Suppressor macrophage treated with lipopolysaccharide for 1 hour (primary cell): ENCODE results near the gene TRIM47.
A peak's percentile ranks its signal among the peaks of the same experiment; 100 is the strongest.

ENCODE experiments used
- DNase-seq, 3 donors: peaks; one replicate each; pipeline ENCODE4 v3.0.0-alpha.2; 2020 to 2022

The TRIM47 gene

DNA sequence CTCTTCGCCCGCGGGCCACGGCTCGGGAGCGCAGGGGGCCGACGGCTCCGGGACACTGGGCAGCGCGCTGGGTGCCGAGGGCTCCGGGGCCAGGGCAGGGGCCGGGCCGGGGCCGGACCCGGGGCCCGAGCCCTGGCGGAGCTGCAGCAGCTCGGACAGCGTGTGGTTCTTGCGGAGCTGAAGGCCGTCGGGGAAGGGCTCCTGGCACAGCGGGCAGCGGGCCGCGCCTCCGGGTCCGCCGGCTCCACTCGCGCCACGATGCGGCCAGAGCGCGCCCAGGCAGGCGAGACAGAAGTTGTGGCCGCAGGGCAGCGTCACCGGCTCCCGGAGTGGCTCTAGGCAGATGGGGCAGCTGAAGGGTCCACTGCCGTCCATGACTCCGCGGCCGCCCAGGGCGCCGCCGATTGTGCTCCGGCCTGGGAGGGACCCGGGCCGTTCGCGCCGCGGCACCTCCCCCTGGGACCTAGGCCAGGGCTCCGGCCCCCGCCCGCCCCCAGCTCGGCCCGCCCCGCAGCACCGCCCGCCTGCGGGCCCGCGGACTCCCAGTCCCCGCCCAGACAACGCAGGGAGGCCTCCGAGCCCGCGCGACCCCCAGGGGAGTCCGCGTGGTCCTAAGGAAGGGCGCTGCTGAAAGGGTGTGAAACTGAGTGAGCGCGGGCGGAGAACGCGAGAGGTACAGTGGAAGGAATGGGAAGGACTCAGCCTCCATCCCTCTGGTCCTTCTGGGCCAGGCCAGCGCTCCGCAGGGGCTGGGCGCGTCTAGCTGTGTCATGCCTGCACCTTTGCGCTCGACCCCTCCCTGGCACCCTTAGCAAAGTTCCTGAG is at the start of gene TRIM47:
TRIM47 (minus strand) TSS at position 408 of the 825 bp plus-strand sequence; CDS start at position 375, 33 bp downstream.
- DNase-seq: peak; percentile 71 to 81 (median 73)

DNA sequence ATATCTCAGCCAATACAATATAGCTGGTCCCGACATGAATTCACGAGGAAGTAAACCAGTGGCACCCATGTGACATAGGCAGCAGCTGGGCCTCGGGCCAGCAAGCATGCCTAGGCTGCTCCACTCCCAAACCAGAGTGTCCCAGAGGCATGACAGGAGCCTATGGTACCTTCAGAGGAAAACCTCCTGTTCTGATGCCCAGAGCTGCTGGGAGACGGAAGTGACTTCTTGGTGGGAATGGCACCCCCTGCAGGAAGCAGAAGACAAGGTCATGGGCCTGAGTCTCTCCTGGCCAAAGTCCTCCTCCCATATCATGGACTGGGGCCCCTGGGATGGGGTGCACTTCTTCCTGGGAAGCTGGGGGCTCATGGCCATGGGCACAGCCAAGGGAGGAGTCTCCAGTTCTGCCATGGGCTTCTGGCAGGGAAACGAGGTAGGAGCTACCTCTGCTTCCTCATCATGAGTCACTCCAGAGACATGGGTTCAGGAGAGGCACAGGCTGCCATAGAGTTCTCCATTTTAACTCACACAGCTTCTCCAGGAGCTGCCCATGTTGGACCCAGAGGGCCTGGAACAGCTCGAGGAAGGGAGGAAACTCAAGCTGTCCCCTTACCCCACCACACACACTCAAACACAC is 49.0 kb upstream of the TRIM47 start:
- peak; percentile 26 to 59 (median 44) for DNase-seq

- DNase-seq: no peak
These were observed 48.1 kb upstream of the TRIM47 start for GRCh38 chr17:75926456-75926855.

DNA sequence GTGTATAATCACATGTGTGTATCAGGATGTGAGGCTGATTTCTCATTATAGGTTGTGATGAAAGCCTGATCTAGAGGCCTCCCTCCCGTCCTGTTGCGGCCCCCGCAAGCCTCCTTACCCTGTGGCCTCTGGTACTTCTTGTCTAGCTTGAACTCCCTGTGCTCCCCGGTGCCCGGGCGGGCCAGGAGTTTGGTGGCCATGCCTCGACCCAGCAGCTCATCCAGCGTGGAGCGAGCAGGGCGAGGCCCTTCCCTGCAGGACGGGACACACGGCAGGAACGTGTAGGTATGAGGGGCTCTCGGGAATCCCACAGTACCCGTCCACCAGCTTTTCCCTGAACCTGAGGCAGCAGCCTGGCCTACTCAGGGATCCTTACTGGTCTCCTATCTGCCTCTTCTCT is 47.5 kb upstream of the TRIM47 start:
- no peak for DNase-seq

DNA sequence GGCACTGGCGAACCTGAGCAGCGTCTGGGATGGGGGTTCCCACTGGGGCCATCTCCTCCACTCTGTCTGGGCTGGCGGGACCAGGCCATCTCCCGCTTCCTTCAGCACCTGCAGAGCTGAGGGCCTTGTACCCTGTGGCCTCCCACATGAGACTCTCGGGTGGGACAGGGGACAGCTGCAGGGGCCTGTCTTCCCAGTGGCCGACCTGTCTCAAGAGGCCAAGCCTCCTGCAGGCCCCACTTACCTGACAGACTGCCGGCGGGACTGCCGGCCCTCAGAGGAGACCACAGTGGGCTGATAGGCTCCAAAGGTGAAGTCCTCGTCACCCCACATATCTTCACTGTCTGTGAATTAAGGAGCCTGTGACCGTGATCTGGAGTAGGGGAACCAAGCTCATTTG is 46.7 kb upstream of the TRIM47 start:
- DNase-seq: no peak

DNA sequence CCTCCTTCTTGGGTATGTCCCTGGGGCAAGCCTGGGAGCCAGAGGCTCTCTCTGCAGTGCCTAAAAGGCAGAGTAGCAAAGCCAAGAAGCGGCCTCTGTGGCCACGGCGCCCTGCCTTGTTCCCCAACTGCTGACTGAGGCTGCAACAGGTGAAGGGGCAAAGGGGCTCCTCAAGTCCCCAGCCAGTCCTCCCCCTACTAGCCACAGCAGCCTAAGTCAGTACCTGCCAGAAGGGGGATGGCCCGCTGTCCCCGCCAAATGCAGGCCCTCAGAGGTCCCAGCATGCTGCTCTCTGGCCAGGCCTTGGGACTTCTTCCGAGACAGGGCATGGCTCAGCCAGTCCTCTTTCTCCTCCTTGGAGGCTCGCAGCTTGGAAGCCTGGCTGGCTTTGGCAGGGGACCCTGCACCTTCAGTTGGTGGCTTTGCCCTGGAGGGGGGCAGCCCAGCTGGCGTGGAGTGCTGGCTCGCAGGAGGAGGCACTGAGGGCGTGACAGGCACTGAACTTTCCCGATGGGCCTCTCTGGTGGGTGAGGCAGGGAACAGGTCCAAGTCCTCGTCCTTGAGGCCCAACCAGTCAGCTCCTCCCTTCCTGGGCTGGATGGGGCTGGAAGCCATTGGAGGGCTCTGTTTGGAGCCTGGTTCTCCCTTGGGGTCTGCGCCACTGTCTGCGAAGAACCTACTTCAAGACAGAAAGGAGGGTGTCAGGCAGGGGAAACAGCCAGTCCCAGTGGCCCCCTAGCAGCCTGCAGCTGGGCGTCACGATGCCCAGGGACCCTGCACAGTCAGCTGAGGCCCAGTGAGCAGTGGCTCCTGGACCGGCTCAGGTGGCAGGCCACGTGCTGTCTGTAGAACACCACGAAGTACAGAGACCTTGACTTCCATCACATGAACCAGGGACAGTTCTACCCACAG is 44.8 kb upstream of the TRIM47 start:
- DNase-seq: no peak

DNA sequence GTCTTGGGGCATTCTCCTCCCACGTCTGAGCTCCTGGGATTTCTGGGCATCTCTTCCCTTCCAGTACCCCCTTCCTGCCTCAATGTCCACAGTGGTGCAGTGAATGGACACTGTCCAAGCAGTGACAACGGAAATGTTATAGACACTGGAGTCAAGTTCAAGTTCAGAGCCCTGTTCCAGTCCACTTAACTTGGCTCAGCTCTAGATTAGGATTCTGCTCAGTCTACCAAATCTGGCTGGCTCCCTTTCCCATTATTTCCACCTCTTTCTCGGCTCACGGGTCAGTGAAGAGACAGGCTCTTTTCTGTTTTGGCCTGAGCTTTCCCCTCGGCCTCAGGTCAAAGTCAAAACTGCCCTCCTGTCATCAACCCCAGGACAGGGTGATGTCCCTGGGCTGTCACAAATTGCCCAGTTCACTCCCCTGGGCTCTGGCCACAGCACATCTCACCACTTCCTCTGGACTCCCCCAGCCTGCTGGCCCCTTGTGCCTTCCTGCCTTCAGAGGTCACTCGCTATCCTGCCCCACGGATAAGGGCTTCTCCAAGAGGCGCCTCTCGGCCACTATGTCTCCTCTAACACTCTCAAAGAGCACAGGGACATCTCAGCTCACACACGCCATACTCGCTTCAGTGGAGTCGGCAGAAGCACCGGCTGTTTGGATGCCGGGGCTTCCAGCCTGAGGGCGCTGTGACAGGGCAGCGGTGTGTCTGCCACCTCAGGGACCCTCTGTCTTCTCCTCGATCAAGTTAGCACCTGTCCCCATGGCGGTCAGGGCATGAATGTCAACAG is 44.0 kb upstream of the TRIM47 start:
- no peak for DNase-seq

GRCh38 chr17:75921596-75921995 is 43.2 kb upstream of the TRIM47 start:
- no peak for DNase-seq

GRCh38 chr17:75920045-75920560 is 41.7 kb upstream of the TRIM47 start:
- no peak for DNase-seq

DNA sequence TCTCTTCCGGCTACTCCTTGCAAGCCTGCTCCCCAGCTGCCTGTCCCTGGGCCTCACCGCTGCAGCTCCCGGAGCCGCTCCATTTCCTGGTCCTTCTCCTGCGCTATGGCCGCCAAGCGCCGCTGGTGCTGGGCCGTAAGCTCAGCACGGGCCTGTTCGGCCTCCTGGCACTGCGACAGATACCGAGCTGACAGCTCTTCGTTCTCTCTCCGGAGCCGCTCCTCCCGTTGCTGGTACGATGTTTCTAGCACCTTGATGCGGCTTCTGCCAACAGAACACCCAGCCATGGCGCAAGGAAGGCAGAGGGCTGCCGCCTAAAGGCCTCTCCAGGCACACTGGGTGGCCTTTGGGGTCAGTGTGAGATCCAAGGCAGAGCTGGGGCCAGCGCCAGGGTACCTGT is 41.2 kb upstream of the TRIM47 start:
- DNase-seq: no peak

- DNase-seq: no peak
These were observed 39.6 kb upstream of the TRIM47 start for GRCh38 chr17:75917917-75918445.

DNA sequence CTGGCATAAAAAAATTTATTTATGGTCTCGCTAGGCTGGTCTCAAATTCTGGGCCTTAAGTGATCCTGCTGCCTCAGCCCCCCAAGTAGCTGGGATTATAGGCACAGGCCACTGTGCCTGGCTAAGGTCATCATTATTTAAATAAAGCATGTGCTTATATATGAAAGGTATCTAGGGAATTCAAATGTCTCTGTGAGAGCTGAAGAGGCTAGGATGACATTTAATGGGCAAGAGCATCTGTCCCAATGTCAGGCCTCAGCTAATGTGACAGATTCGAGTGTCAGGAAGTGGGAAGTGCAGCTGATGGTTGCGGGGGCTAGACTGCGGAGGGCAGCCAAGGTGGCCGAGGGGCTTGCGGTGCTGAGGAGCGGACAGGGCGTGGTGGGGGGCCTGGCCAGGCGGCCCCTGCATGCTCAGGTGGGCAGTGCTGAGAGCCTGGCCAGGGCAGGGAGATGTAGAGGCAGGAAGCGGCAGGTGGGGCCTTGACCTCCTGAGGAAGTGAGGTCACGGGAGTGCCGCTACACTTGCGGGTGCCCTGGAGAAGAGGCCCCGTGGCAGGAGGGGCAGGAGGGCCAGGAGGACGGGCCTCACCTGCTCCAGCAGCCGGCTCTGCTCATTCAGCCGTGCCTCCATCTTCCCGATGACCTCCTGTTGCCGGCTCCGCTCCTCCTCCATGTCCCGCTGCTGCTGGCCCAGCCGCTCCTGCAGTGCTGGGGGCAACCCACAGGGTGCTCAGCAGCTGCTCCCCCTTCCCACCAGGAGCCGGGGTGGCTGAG is 38.9 kb upstream of the TRIM47 start:
- no peak for DNase-seq

- no peak for DNase-seq
These were observed 36.9 kb upstream of the TRIM47 start for GRCh38 chr17:75915268-75915667.

GRCh38 chr17:75914643-75915267 is 36.4 kb upstream of the TRIM47 start:
- no peak for DNase-seq

GRCh38 chr17:75913537-75914210 is 35.3 kb upstream of the TRIM47 start:
- no peak for DNase-seq

GRCh38 chr17:75910699-75911098 is 32.3 kb upstream of the TRIM47 start:
- no peak for DNase-seq

DNA sequence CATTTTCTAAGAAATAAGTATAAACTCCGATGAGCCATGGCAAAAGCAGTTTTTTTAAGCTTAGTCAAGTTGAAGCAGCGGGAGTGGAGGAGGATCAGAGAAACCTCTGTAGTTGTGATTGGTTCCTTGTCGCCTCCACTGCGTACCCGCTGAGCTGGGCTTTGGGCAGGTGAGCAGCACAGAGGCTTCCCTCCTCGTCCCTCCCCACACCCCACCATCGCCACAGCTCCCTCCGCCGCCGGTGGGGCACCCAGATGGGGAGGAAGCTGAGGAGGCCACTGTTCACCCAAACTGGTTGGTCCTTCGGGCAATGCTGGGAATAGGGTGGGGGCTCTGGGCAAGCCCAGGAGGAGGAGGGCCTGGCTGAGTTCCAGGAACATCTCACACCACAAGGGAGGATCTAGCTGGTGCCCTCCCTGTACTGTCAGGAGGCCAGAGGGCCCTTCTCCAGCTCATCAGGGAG is 31.5 kb upstream of the TRIM47 start:
- DNase-seq: no peak

DNA sequence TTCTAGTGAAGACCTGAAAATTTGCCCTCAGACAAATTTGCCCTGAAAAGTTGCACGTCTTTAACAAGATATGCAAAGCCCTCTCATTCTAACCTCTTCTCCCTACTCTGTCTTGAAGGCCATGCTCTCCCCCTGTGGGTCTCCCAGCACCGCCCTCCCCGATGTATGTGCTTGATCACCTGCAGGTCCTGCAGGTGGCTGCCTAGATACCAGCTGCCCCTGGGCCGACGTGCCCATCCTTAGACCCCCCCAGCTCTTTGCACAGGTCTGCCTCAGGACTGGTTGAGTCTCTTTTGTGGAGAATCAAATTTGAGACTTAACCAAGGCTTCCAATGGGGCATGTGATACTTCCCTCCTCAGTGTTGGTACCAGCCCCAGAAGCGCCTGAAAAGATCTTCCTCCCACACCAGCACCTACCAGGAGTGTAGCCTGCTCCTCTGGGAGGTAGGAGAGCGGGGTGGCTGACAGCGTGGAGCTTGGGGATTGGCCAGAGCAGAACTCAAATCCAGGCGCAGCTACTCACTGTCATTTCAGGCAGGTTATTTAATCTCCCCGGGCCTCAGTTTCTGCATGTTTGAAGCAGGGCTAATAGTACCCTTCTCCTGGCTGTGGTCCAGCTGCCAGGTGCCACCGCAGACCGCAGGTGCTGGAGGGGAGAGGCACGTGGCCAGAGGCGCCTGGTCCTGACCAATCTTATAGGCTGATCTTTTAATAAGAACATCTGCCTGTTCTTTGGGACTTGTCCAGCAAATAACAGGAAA is 30.9 kb upstream of the TRIM47 start:
- DNase-seq: no peak

- no peak for DNase-seq
These were observed 29.8 kb upstream of the TRIM47 start for GRCh38 chr17:75908201-75908600.
